Panc1 (cell line): ENCODE measurements around the gene UBE2N.

ENCODE experiments used
- CTCF ChIP-seq: fragments of 450-650 bp; IDR thresholded peaks from 2 replicates; pipeline ENCODE4 v1.5.1; 2017; ENCODE audit warnings: mild to moderate bottlenecking
- POLR2AphosphoS5 ChIP-seq: IDR thresholded peaks from 2 replicates; pipeline ENCODE4 v1.6.1; 2012; ENCODE audit warnings: mild to moderate bottlenecking, low read depth, low read length, moderate library complexity
- REST ChIP-seq, 2 experiments: IDR thresholded peaks; 2 replicates each; pipeline ENCODE4 v1.6.1; 2011 to 2012; ENCODE audit warnings: low read depth in 2 of 2, control low read depth in 1 of 2, low read length in 1 of 2, mild to moderate bottlenecking in 1 of 2, moderate library complexity in 1 of 2; ENCODE audit not compliant: insufficient read depth in 1 of 2
- TCF7L2 ChIP-seq: IDR thresholded peaks from 2 replicates; pipeline ENCODE4 v1.6.1; 2011; ENCODE audit warnings: mild to moderate bottlenecking, low read depth, low read length, inconsistent platforms

- TF ChIP-seq CTCF = no peak
- no peak for TF ChIP-seq REST (IDR thresholded peaks at IDR 0.05; ENCODE audit: insufficient read depth in 1 of 2, low read depth in 2 of 2, low read length in 1 of 2)
- no peak for TF ChIP-seq POLR2AphosphoS5
- TF ChIP-seq TCF7L2 = no peak
These were observed 27.6 kb upstream of the UBE2N start for GRCh38 chr12:93469386-93469785.
